NCI-H748 (cell line): ENCODE results near the gene LDHA.

Source experiments
- DNase-seq: peaks from one replicate; lab custom pipeline; 2025; ENCODE audit not compliant: unreplicated experiment; lab: John Stamatoyannopoulos, UW

Gene LDHA

GRCh38 chr11:18394275-18394927, at the start of gene LDHA:
Gene LDHA, plus strand, starts transcription at chr11:18394563. Its CDS starts 2,280 bp downstream, at chr11:18396843.
- peak; percentile 97 for DNase-seq

GRCh38 chr11:18347471-18348125, 46.8 kb upstream of the LDHA start:
- DNase-seq, result no peak

- no peak for DNase-seq
These were observed 41.8 kb upstream of the LDHA start for GRCh38 chr11:18352581-18352980.

- no peak for DNase-seq
These were observed 35.7 kb upstream of the LDHA start for GRCh38 chr11:18358646-18359045.

GRCh38 chr11:18361154-18361553, 33.2 kb upstream of the LDHA start:
- no peak for DNase-seq

- DNase-seq, result no peak
These were observed 29.8 kb upstream of the LDHA start for GRCh38 chr11:18364495-18365073.

GRCh38 chr11:18365741-18366140, 28.6 kb upstream of the LDHA start:
- DNase-seq, result no peak

GRCh38 chr11:18366286-18366685, 28.1 kb upstream of the LDHA start:
- no peak for DNase-seq

GRCh38 chr11:18367431-18367830, 26.9 kb upstream of the LDHA start:
- DNase-seq, result no peak

- no peak for DNase-seq
These were observed 26.1 kb upstream of the LDHA start for GRCh38 chr11:18368221-18368620.

GRCh38 chr11:18369398-18369797, 25.0 kb upstream of the LDHA start:
- DNase-seq, result no peak

- DNase-seq, result no peak
These were observed 23.1 kb upstream of the LDHA start for GRCh38 chr11:18371279-18371678.

- no peak for DNase-seq
These were observed 22.2 kb upstream of the LDHA start for GRCh38 chr11:18372201-18372600.

GRCh38 chr11:18374956-18375355, 19.4 kb upstream of the LDHA start:
- DNase-seq, result no peak

- no peak for DNase-seq
These were observed 18.4 kb upstream of the LDHA start for GRCh38 chr11:18375941-18376340.

- DNase-seq, result no peak
These were observed 15.2 kb upstream of the LDHA start for GRCh38 chr11:18379201-18379600.

GRCh38 chr11:18383388-18384156, 10.8 kb upstream of the LDHA start:
- peak; percentile 23 for DNase-seq

- DNase-seq, result no peak
These were observed 10.2 kb upstream of the LDHA start for GRCh38 chr11:18384157-18384641.

GRCh38 chr11:18390088-18390487, 4.3 kb upstream of the LDHA start:
- DNase-seq, result no peak

- no peak for DNase-seq
These were observed 1.7 kb upstream of the LDHA start for GRCh38 chr11:18392434-18393321.
